Liver (tissue), 9 donors: ENCODE results near the gene DYNLT3. TPM values are rescaled to one million over a fixed set of nuclear protein-coding genes. Genes with fewer than 3 reads are reported as not detected.

Source experiments
- DNase-seq: peaks from one replicate; pipeline ENCODE4 v3.0.0-alpha.2; 2017; ENCODE audit warnings: low spot score
- H3K27ac ChIP-seq, 2 donors: one replicate each; pipeline ENCODE4 v1.7.0; 2013; ENCODE audit warnings: inconsistent platforms in 2 of 2, low read length in 2 of 2, control low read depth in 1 of 2, low read depth in 1 of 2, mild to moderate bottlenecking in 1 of 2
- H3K27me3 ChIP-seq, 4 donors: one replicate each; pipeline versions ENCODE4 v1.6.1 to v1.7.0; 2013; ENCODE audit warnings: low read length in 3 of 4, inconsistent platforms in 1 of 4, mild to moderate bottlenecking in 1 of 4, moderate library complexity in 1 of 4; ENCODE audit not compliant: control insufficient read depth in 4 of 4, insufficient read depth in 4 of 4
- H3K36me3 ChIP-seq, 4 donors: one replicate each; pipeline versions ENCODE4 v1.6.1 to v1.7.0; 2013; ENCODE audit warnings: low read length in 3 of 4, mild to moderate bottlenecking in 3 of 4, low read depth in 1 of 4, moderate library complexity in 1 of 4; ENCODE audit not compliant: control insufficient read depth in 4 of 4, insufficient read depth in 3 of 4
- H3K4me1 ChIP-seq, 4 donors: one replicate each; pipeline versions ENCODE4 v1.6.1 to v1.7.0; 2013; ENCODE audit warnings: low read length in 3 of 4, mild to moderate bottlenecking in 3 of 4, moderate library complexity in 1 of 4; ENCODE audit not compliant: control insufficient read depth in 4 of 4, insufficient read depth in 4 of 4
- H3K4me3 ChIP-seq, 3 donors: one replicate each; pipeline versions ENCODE4 v1.6.1 to v1.7.0; 2013; ENCODE audit warnings: low read length in 3 of 3, control low read depth in 1 of 3, low read depth in 1 of 3, mild to moderate bottlenecking in 1 of 3
- H3K9ac ChIP-seq, 2 donors: one replicate each; pipeline ENCODE4 v1.7.0; 2013; ENCODE audit warnings: low read length in 2 of 2, mild to moderate bottlenecking in 2 of 2, moderate library complexity in 2 of 2, control low read depth in 1 of 2, low read depth in 1 of 2
- H3K9me3 ChIP-seq, 4 donors: one replicate each; pipeline versions ENCODE4 v1.6.1 to v1.7.0; 2013; ENCODE audit warnings: low read length in 3 of 4; ENCODE audit not compliant: control insufficient read depth in 4 of 4
- EGR1 ChIP-seq, 2 donors: IDR thresholded peaks; 2 replicates each; pipeline ENCODE4 v1.6.1; 2016 to 2018; ENCODE audit warnings: antibody characterized with exemption in 2 of 2, low read depth in 2 of 2
- FOXA2 ChIP-seq: IDR thresholded peaks from 2 replicates; pipeline ENCODE4 v1.6.1; 2016; ENCODE audit warnings: antibody characterized with exemption
- GABPA ChIP-seq, 2 donors: IDR thresholded peaks in 1 of 2; conservative IDR thresholded peaks in 1 of 2; 2 replicates each; pipeline ENCODE4 v1.6.1; 2016; ENCODE audit warnings: antibody characterized with exemption in 2 of 2, mild to moderate bottlenecking in 1 of 2, moderate library complexity in 1 of 2
- HNF4G ChIP-seq: IDR thresholded peaks from 2 replicates; pipeline ENCODE4 v1.6.1; 2016; ENCODE audit warnings: antibody characterized with exemption
- JUND ChIP-seq, 2 donors: IDR thresholded peaks; 2 replicates each; pipeline ENCODE4 v1.6.1; 2016; ENCODE audit warnings: antibody characterized with exemption in 2 of 2
- RAD21 ChIP-seq, 2 donors: IDR thresholded peaks; 2 replicates each; pipeline ENCODE4 v1.6.1; 2016; ENCODE audit warnings: antibody characterized with exemption in 2 of 2, mild to moderate bottlenecking in 2 of 2
- RXRA ChIP-seq, 2 donors: IDR thresholded peaks; 2 replicates each; pipeline ENCODE4 v1.6.1; 2017 to 2018; ENCODE audit warnings: antibody characterized with exemption in 2 of 2, mild to moderate bottlenecking in 1 of 2
- SP1 ChIP-seq: IDR thresholded peaks from 2 replicates; pipeline ENCODE4 v1.6.1; 2018; ENCODE audit warnings: antibody characterized with exemption, mild to moderate bottlenecking
- TAF1 ChIP-seq: conservative IDR thresholded peaks from 2 replicates; pipeline ENCODE4 v1.6.1; 2016; ENCODE audit warnings: antibody characterized with exemption, mild to moderate bottlenecking
- YY1 ChIP-seq: IDR thresholded peaks from 2 replicates; pipeline ENCODE4 v1.6.1; 2016; ENCODE audit warnings: antibody characterized with exemption, mild to moderate bottlenecking
- WGBS: extraction: QIAGEN DNeasy Blood & Tissue Kit; methylation state at CpG from one replicate; pipeline ENCODE4 v1.1.7; 2013; 5-methylcytosine and 5-hydroxymethylcytosine counted together
- polyA plus RNA-seq, 2 donors: library from polyadenylated mRNA; stranded (reverse) in 1 of 2; unstranded in 1 of 2; fragments of 200-250 nt in 1 of 2; fragments of >200 nt in 1 of 2; fragmentation: Nextera tagmentation in 1 of 2; extraction: Ambion mirVana in 1 of 2; gene quantifications; one replicate each; pipeline versions ENCODE4 v1.2.1 to v1.2.3, GENCODE V29; 2013 to 2015
- total RNA-seq, 2 donors: library from RNA; depleted of rRNA; stranded (reverse); fragments of >200 nt; gene quantifications; one replicate each; pipeline ENCODE4 v1.2.3, GENCODE V29; 2014
- TF ChIP-seq, protein P1 (sequence below): IDR thresholded peaks from 2 replicates; pipeline ENCODE4 v1.6.1; 2016; ENCODE audit warnings: antibody characterized with exemption
- TF ChIP-seq, protein P2 (sequence below): IDR thresholded peaks from 2 replicates; pipeline ENCODE4 v1.6.1; 2016; ENCODE audit warnings: antibody characterized with exemption, mild to moderate bottlenecking
- TF ChIP-seq, protein P3 (sequence below): fragments of 150-350 bp; IDR thresholded peaks from 2 replicates; pipeline ENCODE4 v1.5.1; 2017; ENCODE audit warnings: improper control_type of control experiment, low read depth, low read length; ENCODE audit not compliant: missing input control
- TF ChIP-seq, protein P4 (sequence below): IDR thresholded peaks from 2 replicates; pipeline ENCODE4 v1.6.1; 2016; ENCODE audit warnings: antibody characterized with exemption
- donor health status: healthy.
- donor health status: healthy.
- donor health status: healthy.
- donor health status: healthy.
- donor health status: healthy.

Gene DYNLT3
- total and polyA plus RNA-seq, 4 donors = 9.5 to 20.7 (median 13.4) TPM

DNA sequence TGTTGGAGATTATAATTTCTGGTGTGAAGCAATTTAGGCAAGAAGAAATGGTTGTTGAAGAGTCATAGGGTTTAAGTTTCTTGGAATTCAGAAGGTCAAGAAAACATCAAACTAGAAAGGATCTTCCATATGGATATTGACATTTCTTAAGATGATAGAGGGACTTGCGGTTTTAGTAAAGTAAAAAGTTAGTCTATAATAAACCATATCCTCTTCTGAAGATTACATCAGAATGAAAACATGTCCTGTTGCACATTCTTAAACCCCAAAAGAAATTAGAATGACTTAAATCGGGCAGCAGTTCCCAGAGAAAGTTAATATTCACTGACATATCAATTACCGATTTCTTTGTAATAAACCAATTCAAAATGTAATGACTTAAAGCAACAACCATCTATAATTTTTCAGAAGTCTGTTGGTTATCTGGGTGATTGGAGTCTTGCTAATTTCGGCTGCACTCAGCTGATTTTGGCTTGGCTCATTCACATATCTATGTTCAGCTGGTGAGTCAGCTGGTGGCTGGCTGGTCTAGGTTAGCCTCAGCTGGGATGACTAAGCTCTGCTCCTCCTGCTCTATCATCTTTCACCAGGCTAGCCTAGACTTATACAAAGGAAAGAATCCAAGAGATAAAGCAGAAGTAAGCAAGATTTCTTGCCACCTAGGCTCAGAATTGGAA lies 24.4 kb upstream of the DYNLT3 start:
- Histone ChIP-seq H3K9me3 (no peaks in the 10 kb centered on the region), H3K36me3 (peaks cover 0 to 2% (median 0%) of the 10 kb centered on the region in 4 donors), H3K27me3 (no peaks in the 10 kb centered on the region), H3K27ac (peak overlapping the region in 1 of 2 donors; percentile 18), H3K9ac (no peak overlapping the region), H3K4me1 (peaks cover 0 to 3% (median under 1%) of the 10 kb centered on the region in 4 donors), H3K4me3 (no peak overlapping the region)
- no peak for TF ChIP-seq YY1
- WGBS = 90% methylated on average over 4 of the region's 4 CpGs
- no peak for DNase-seq

DNA sequence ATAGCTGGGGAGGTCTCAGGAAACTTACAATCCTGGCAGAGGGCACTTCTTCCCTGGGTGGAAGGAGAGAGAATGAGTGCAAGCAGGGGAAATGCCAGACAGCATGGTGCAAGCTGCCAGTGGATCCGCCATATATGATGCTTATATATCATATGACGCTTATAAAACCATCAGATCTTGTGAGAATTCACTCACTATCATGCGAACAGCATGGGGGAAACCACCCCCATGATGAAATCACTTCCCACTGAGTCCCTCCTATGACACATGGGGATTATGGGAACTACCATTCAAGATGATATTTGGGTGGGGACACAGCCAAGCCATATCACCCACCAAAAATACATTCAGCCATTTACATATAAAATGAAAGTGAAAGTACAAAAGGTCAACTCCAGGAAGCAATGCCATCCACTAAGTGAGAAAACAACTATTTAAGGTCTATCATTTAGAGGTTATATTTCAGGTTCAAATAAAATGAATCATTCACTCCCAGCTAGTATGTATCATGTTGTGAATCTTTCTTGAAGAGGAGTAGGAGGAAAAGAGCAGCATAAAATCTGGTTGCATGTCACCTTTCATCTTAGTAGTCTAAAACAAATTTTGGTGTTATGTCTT lies 20.3 kb upstream of the DYNLT3 start:
- TF ChIP-seq HNF4G = no peak
- TF ChIP-seq, protein P1, sequence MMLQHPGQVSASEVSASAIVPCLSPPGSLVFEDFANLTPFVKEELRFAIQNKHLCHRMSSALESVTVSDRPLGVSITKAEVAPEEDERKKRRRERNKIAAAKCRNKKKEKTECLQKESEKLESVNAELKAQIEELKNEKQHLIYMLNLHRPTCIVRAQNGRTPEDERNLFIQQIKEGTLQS = no peak
- TF ChIP-seq RXRA (IDR thresholded peaks at IDR 0.05) = no peak
- no peak for TF ChIP-seq JUND (IDR thresholded peaks at IDR 0.05)
- TF ChIP-seq, protein P2, sequence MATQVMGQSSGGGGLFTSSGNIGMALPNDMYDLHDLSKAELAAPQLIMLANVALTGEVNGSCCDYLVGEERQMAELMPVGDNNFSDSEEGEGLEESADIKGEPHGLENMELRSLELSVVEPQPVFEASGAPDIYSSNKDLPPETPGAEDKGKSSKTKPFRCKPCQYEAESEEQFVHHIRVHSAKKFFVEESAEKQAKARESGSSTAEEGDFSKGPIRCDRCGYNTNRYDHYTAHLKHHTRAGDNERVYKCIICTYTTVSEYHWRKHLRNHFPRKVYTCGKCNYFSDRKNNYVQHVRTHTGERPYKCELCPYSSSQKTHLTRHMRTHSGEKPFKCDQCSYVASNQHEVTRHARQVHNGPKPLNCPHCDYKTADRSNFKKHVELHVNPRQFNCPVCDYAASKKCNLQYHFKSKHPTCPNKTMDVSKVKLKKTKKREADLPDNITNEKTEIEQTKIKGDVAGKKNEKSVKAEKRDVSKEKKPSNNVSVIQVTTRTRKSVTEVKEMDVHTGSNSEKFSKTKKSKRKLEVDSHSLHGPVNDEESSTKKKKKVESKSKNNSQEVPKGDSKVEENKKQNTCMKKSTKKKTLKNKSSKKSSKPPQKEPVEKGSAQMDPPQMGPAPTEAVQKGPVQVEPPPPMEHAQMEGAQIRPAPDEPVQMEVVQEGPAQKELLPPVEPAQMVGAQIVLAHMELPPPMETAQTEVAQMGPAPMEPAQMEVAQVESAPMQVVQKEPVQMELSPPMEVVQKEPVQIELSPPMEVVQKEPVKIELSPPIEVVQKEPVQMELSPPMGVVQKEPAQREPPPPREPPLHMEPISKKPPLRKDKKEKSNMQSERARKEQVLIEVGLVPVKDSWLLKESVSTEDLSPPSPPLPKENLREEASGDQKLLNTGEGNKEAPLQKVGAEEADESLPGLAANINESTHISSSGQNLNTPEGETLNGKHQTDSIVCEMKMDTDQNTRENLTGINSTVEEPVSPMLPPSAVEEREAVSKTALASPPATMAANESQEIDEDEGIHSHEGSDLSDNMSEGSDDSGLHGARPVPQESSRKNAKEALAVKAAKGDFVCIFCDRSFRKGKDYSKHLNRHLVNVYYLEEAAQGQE = no peak
- TF ChIP-seq, protein P3, sequence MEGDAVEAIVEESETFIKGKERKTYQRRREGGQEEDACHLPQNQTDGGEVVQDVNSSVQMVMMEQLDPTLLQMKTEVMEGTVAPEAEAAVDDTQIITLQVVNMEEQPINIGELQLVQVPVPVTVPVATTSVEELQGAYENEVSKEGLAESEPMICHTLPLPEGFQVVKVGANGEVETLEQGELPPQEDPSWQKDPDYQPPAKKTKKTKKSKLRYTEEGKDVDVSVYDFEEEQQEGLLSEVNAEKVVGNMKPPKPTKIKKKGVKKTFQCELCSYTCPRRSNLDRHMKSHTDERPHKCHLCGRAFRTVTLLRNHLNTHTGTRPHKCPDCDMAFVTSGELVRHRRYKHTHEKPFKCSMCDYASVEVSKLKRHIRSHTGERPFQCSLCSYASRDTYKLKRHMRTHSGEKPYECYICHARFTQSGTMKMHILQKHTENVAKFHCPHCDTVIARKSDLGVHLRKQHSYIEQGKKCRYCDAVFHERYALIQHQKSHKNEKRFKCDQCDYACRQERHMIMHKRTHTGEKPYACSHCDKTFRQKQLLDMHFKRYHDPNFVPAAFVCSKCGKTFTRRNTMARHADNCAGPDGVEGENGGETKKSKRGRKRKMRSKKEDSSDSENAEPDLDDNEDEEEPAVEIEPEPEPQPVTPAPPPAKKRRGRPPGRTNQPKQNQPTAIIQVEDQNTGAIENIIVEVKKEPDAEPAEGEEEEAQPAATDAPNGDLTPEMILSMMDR = no peak
- no peak for TF ChIP-seq FOXA2
- TF ChIP-seq TAF1 = no peak
- TF ChIP-seq, protein P4, sequence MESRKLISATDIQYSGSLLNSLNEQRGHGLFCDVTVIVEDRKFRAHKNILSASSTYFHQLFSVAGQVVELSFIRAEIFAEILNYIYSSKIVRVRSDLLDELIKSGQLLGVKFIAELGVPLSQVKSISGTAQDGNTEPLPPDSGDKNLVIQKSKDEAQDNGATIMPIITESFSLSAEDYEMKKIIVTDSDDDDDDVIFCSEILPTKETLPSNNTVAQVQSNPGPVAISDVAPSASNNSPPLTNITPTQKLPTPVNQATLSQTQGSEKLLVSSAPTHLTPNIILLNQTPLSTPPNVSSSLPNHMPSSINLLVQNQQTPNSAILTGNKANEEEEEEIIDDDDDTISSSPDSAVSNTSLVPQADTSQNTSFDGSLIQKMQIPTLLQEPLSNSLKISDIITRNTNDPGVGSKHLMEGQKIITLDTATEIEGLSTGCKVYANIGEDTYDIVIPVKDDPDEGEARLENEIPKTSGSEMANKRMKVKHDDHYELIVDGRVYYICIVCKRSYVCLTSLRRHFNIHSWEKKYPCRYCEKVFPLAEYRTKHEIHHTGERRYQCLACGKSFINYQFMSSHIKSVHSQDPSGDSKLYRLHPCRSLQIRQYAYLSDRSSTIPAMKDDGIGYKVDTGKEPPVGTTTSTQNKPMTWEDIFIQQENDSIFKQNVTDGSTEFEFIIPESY = no peak
- no peak for TF ChIP-seq EGR1 (IDR thresholded peaks at IDR 0.05; ENCODE audit: low read depth in 2 of 2)
- TF ChIP-seq YY1 = no peak
- no peak for TF ChIP-seq RAD21 (IDR thresholded peaks at IDR 0.05)
- TF ChIP-seq SP1 = no peak
- TF ChIP-seq GABPA (IDR thresholded peaks at IDR 0.05 in 1 of 2, conservative IDR thresholded peaks at IDR 0.05 in 1 of 2) = no peak
- peak overlapping the region in 1 of 2 donors; percentile 50 for H3K27ac ChIP-seq
- DNase-seq = no peak
- H3K9me3 ChIP-seq = no peaks in the 10 kb centered on the region
- H3K9ac ChIP-seq = no peak overlapping the region
- no peaks in the 10 kb centered on the region for H3K27me3 ChIP-seq
- H3K4me3 ChIP-seq = no peak overlapping the region
- WGBS = 98% methylated on average over 3 of the region's 3 CpGs
- H3K4me1 ChIP-seq = peaks cover 0 to 16% (median 0%) of the 10 kb centered on the region in 4 donors
- peaks cover 0 to 2% (median 0%) of the 10 kb centered on the region in 4 donors for H3K36me3 ChIP-seq
